Measurements from ENCODE around the gene TSPAN3. TPM values are rescaled to one million over a fixed set of nuclear protein-coding genes. Genes with fewer than 3 reads are reported as not detected.

The TSPAN3 gene
- total RNA-seq, 1 donor from 2014 or later = 352 TPM

DNA sequence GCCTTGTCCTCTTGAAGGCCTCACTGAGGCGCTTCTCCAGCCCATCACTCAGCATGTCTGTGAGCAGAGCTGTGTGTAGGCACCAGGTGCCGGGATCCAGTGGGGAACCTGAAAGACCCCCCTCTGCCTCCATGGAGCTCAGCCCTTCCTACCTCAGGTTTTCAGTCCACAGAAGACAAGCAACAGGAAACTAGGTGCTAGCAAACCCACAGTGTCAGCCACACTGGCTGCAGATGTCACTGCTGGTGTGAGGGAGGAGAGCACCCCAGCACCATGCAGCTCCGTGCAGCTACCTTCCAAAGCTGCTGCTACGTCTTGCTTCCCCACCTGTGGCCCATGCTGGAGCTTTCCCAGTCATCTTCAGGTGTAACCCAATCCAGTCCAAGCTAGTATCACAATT lies 58.0 kb downstream of the TSPAN3 start:
- Mint-ChIP-seq H3K27ac (no peak overlapping the region), H3K4me1 (ENCODE audit: low read depth) (no peaks in the 10 kb centered on the region), H3K36me3 (ENCODE audit: insufficient read depth) (no peaks in the 10 kb centered on the region), H3K9me3 (ENCODE audit: low read depth) (no peaks in the 10 kb centered on the region), H3K27me3 (peaks cover 14% of the 10 kb centered on the region), H3K4me3 (ENCODE audit: low read depth) (no peak overlapping the region)
- DNase-seq (ENCODE audit: low spot score, unreplicated experiment) = no peak
- TF ChIP-seq, protein P1, sequence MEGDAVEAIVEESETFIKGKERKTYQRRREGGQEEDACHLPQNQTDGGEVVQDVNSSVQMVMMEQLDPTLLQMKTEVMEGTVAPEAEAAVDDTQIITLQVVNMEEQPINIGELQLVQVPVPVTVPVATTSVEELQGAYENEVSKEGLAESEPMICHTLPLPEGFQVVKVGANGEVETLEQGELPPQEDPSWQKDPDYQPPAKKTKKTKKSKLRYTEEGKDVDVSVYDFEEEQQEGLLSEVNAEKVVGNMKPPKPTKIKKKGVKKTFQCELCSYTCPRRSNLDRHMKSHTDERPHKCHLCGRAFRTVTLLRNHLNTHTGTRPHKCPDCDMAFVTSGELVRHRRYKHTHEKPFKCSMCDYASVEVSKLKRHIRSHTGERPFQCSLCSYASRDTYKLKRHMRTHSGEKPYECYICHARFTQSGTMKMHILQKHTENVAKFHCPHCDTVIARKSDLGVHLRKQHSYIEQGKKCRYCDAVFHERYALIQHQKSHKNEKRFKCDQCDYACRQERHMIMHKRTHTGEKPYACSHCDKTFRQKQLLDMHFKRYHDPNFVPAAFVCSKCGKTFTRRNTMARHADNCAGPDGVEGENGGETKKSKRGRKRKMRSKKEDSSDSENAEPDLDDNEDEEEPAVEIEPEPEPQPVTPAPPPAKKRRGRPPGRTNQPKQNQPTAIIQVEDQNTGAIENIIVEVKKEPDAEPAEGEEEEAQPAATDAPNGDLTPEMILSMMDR (IDR thresholded peaks at IDR 0.05; ENCODE audit: unreplicated experiment) = no peak

DNA sequence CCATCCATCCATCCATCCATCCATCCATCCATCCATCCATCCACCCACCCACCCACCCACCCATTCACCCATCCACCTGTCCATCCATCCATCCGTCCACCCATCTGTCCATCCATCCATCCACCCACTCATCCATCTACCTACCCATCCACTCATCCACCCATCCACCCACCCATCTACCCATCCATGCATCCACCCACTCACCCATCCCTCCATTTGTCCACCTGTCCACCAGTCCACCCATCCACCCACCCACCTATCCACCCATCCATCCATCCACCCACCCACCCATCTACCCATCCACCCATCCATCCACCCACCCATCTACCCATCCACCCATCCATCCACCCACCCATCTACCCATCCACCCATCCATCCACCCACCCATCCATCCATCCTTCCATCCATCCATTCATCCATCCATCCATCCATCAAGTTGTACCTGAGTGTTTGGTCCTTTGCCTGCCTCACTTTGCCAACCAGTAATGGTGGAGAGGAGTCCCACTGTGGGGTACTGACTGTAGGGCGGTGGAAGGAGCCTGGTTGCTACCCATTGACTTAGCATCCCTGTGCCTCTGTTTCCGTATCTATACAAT lies 58.7 kb downstream of the TSPAN3 start:
- Mint-ChIP-seq H3K27ac (no peak overlapping the region), H3K4me3 (ENCODE audit: low read depth) (no peak overlapping the region)

DNA sequence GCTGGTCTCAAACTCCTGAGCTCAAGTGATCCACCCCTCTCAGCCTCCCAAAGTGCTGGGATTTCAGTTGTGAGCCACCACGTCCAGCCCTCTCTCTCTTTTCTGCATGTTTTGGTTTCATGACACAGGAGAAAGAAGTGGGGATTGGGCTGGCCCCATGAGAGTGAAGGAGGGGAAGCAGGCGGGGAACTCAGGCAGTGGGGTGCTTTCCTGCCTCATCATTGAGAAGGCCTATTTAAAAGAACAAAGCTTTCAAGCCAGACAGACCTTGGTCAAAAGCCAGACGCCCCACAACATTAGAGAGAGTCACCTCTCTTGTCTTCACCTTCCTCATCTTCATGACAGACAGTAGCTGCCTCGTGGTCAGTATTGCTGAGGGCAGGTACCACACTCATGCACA lies 60.1 kb downstream of the TSPAN3 start:
- DNase-seq (ENCODE audit: low spot score, unreplicated experiment) = no peak
- H3K27me3 Mint-ChIP-seq = peaks cover 11% of the 10 kb centered on the region
- no peaks in the 10 kb centered on the region for H3K4me1 Mint-ChIP-seq (ENCODE audit: low read depth)
- H3K36me3 Mint-ChIP-seq (ENCODE audit: insufficient read depth) = no peaks in the 10 kb centered on the region
- no peaks in the 10 kb centered on the region for H3K9me3 Mint-ChIP-seq (ENCODE audit: low read depth)
- no peak overlapping the region for H3K27ac Mint-ChIP-seq
- no peak overlapping the region for H3K4me3 Mint-ChIP-seq (ENCODE audit: low read depth)
- TF ChIP-seq, protein P1 (IDR thresholded peaks at IDR 0.05; ENCODE audit: unreplicated experiment) = no peak

More for the DNA sequence above, 58.7 kb downstream of the TSPAN3 start:
- Mint-ChIP-seq H3K27me3 (peaks cover 14% of the 10 kb centered on the region), H3K9me3 (ENCODE audit: low read depth) (no peaks in the 10 kb centered on the region), H3K36me3 (ENCODE audit: insufficient read depth) (no peaks in the 10 kb centered on the region), H3K4me1 (ENCODE audit: low read depth) (no peaks in the 10 kb centered on the region)
- TF ChIP-seq, protein P1 (IDR thresholded peaks at IDR 0.05; ENCODE audit: unreplicated experiment) = no peak
- no peak for DNase-seq (ENCODE audit: low spot score, unreplicated experiment)

DNA sequence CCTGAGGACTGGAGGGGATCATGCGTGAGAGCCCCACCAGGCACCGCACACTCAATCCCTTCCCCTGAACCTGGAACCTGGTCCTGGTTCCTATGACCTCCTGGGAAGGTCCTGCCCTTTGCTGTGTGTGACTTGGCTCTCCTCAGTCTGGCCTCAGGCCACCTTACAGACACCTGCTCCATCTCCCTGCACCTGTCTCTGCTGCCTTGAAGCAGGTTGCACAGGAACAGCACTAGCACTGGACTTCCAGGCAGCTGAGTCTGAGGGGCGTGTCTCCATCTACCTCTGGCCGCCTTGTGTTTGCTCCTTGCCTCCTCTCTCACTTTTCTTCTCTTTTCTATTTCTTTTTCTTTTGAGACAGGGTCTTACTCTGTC lies 60.6 kb downstream of the TSPAN3 start:
- TF ChIP-seq, protein P1 (IDR thresholded peaks at IDR 0.05; ENCODE audit: unreplicated experiment) = no peak
- DNase-seq (ENCODE audit: low spot score, unreplicated experiment) = no peak
- Mint-ChIP-seq H3K27ac (no peak overlapping the region), H3K4me1 (ENCODE audit: low read depth) (no peaks in the 10 kb centered on the region), H3K9me3 (ENCODE audit: low read depth) (no peaks in the 10 kb centered on the region), H3K36me3 (ENCODE audit: insufficient read depth) (no peaks in the 10 kb centered on the region), H3K27me3 (peaks cover 9% of the 10 kb centered on the region), H3K4me3 (ENCODE audit: low read depth) (no peak overlapping the region)

DNA sequence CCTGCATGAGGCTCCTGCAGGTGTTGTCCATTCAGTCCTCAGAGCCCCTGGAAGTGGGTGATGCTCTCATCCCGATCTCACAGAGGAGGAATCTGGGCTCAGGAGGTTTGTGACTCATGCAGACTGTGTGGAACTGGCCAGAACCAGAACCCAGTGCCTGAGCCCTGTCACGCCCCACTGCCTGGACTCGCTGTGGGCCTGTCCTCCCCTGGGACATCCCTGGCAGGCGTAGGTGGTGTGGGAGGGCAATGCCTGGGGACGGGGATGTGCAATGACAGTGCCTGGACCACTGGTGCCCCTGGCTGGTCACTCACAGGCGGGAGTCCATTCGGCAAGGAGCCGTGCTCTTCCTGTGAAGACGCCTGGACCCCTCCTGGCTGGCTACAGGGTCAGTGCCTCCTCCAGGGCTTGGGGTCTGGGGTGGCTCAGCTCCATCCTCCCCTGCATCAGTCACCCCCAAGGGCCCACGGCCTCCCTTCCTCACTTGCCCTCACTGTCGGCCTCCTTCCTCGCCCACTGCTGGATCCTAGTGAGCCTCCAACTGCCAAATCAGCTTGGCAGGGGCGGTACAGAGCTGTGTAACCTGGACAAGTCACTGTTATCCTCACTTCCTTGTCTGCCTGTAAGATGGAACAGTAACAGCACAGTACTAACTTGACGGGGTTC lies 61.1 kb downstream of the TSPAN3 start:
- Mint-ChIP-seq H3K4me1 (ENCODE audit: low read depth) (no peaks in the 10 kb centered on the region), H3K27me3 (peaks cover 6% of the 10 kb centered on the region), H3K36me3 (ENCODE audit: insufficient read depth) (no peaks in the 10 kb centered on the region), H3K9me3 (ENCODE audit: low read depth) (no peaks in the 10 kb centered on the region), H3K4me3 (ENCODE audit: low read depth) (no peak overlapping the region), H3K27ac (no peak overlapping the region)
- TF ChIP-seq, protein P1 (IDR thresholded peaks at IDR 0.05; ENCODE audit: unreplicated experiment) = no peak
- DNase-seq (ENCODE audit: low spot score, unreplicated experiment) = no peak
